ENCODE data around the gene SENP2. TPM values are rescaled to one million over a fixed set of nuclear protein-coding genes. Genes with fewer than 3 reads are reported as not detected.

Gene SENP2
- polyA plus RNA-seq, 2 of the 4 experiments (the other 2 are of a cell fraction): 19.7 to 22.4 TPM

GRCh38 chr3:185629554-185630181 lies 43.6 kb downstream of the SENP2 start:
- Histone ChIP-seq H3K4me1 (peaks cover 11% of the 10 kb centered on the region; the same call in 2 of the 3 replicates), H3K4me3 (no peak overlapping the region), H3K9me3 (no peaks in the 10 kb centered on the region), H3K27ac (no peak overlapping the region), H3K4me2 (peak overlapping the region; percentile 8; the same call in 1 of the 3 replicates)
- TF ChIP-seq KDM5A (IDR thresholded peaks at IDR 0.05) (no peak), GATA3 (IDR thresholded peaks at IDR 0.05; ENCODE audit: borderline replicate concordance) (no peak), MYC (IDR thresholded peaks at IDR 0.05; ENCODE audit: borderline replicate concordance, low read length) (no peak), RNF2 (IDR thresholded peaks at IDR 0.05; ENCODE audit: borderline replicate concordance, low read depth) (no peak), POLR2A (IDR thresholded peaks at IDR 0.05; ENCODE audit: low read length) (no peak), CBX8 (IDR thresholded peaks at IDR 0.05) (no peak), KDM1A (IDR thresholded peaks at IDR 0.05; ENCODE audit: low read depth) (no peak), EHF (CRISPR knock-in tag; IDR thresholded peaks at IDR 0.05) (no peak), TP53 (CRISPR knock-in tag; IDR thresholded peaks at IDR 0.05) (no peak), MAFK (IDR thresholded peaks at IDR 0.05; ENCODE audit: partially characterized antibody) (no peak), BHLHE40 (IDR thresholded peaks at IDR 0.05; ENCODE audit: low read depth, low read length) (no peak), ESRRA (IDR thresholded peaks at IDR 0.05; ENCODE audit: borderline replicate concordance, low read length) (no peak), NFE2L2 (conservative IDR thresholded peaks at IDR 0.05; ENCODE audit: low read length) (no peak), FOSB (CRISPR knock-in tag; IDR thresholded peaks at IDR 0.05) (no peak), E2F6 (IDR thresholded peaks at IDR 0.05; ENCODE audit: borderline replicate concordance, low read depth) (no peak)
- TF ChIP-seq, protein P1, sequence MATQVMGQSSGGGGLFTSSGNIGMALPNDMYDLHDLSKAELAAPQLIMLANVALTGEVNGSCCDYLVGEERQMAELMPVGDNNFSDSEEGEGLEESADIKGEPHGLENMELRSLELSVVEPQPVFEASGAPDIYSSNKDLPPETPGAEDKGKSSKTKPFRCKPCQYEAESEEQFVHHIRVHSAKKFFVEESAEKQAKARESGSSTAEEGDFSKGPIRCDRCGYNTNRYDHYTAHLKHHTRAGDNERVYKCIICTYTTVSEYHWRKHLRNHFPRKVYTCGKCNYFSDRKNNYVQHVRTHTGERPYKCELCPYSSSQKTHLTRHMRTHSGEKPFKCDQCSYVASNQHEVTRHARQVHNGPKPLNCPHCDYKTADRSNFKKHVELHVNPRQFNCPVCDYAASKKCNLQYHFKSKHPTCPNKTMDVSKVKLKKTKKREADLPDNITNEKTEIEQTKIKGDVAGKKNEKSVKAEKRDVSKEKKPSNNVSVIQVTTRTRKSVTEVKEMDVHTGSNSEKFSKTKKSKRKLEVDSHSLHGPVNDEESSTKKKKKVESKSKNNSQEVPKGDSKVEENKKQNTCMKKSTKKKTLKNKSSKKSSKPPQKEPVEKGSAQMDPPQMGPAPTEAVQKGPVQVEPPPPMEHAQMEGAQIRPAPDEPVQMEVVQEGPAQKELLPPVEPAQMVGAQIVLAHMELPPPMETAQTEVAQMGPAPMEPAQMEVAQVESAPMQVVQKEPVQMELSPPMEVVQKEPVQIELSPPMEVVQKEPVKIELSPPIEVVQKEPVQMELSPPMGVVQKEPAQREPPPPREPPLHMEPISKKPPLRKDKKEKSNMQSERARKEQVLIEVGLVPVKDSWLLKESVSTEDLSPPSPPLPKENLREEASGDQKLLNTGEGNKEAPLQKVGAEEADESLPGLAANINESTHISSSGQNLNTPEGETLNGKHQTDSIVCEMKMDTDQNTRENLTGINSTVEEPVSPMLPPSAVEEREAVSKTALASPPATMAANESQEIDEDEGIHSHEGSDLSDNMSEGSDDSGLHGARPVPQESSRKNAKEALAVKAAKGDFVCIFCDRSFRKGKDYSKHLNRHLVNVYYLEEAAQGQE (IDR thresholded peaks at IDR 0.05): no peak
- WGBS (ENCODE audit: missing lambda C conversion rate): 75% methylated on average over 4 of the region's 4 CpGs
- ATAC-seq (peak; percentile 39 to 66; a peak in 4 of 6 replicates), FAIRE-seq (no peak), DNase-seq (ENCODE audit: low read depth in 1 of 2, low spot score in 1 of 2) (no peak)
- CTCF ChIA-PET: no interaction called here
- POLR2A ChIA-PET: no interaction called here

DNA sequence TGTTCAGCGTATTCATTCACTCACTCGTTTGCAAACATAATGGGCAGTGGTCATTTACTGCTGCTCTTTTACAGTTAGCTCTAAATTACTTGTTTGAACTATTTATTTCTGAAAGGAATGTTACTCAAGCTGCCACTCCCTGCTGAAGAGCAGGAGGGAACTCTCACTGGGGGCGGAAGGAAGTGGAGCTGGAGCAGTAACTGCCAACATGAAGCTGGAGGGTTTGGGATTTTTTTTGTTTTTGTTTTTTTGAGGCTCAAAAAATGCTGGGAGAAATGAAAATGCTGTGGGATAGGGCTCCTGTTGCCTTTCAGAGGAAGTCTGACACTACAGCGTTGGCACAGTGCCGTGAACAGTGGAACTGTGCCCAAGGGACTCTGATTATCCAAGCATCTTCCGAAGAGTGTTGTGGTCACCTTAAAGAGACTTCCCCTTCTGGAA lies 44.1 kb downstream of the SENP2 start:
- Histone ChIP-seq H3K4me1 (peaks cover 11% of the 10 kb centered on the region; the same call in 2 of the 3 replicates), H3K9me3 (no peaks in the 10 kb centered on the region), H3K27ac (no peak overlapping the region; a peak in 1 of 6 replicates), H3K4me3 (no peak overlapping the region), H3K4me2 (peak overlapping the region; percentile 8; the same call in 1 of the 3 replicates)
- FAIRE-seq: no peak
- DNase-seq (ENCODE audit: low read depth in 1 of 2, low spot score in 1 of 2): peak in 1 of 2 experiments; percentile 25
- ATAC-seq: peak; percentile 50 to 67; a peak in 3 of 6 replicates
- ChIA-PET POLR2A (no interaction called here), CTCF (no interaction called here)
- WGBS (ENCODE audit: missing lambda C conversion rate): 63% methylated on average over 6 of the region's 6 CpGs
- TF ChIP-seq HOXA7 (CRISPR knock-in tag; IDR thresholded peaks at IDR 0.05): no peak
- TF ChIP-seq FOSB (CRISPR knock-in tag; IDR thresholded peaks at IDR 0.05): no peak
- no peak for TF ChIP-seq EHF (CRISPR knock-in tag; IDR thresholded peaks at IDR 0.05)
- no peak for TF ChIP-seq ELK1 (IDR thresholded peaks at IDR 0.05; ENCODE audit: low read depth, low read length)
- TF ChIP-seq POLR2AphosphoS2 (conservative IDR thresholded peaks at IDR 0.05; ENCODE audit: low read length): no peak
- TF ChIP-seq RCOR1 (IDR thresholded peaks at IDR 0.05; ENCODE audit: low read depth, low read length): no peak
- TF ChIP-seq KDM5A (IDR thresholded peaks at IDR 0.05): no peak
- no peak for TF ChIP-seq JUNB (IDR thresholded peaks at IDR 0.05)
- TF ChIP-seq BHLHE40 (IDR thresholded peaks at IDR 0.05; ENCODE audit: low read depth, low read length): no peak
- TF ChIP-seq HES2 (IDR thresholded peaks at IDR 0.05): no peak
- no peak for TF ChIP-seq RARB (CRISPR knock-in tag; IDR thresholded peaks at IDR 0.05)
- TF ChIP-seq ZSCAN20 (CRISPR knock-in tag; IDR thresholded peaks at IDR 0.05): no peak
- TF ChIP-seq SREBF2 (IDR thresholded peaks at IDR 0.05): no peak
- no peak for TF ChIP-seq TFCP2L1 (CRISPR knock-in tag; IDR thresholded peaks at IDR 0.05)
- TF ChIP-seq ZFP36 (IDR thresholded peaks at IDR 0.05; ENCODE audit: borderline replicate concordance, partially characterized antibody): no peak
- no peak for TF ChIP-seq E2F6 (IDR thresholded peaks at IDR 0.05; ENCODE audit: borderline replicate concordance, low read depth)
- TF ChIP-seq TP53 (CRISPR knock-in tag; IDR thresholded peaks at IDR 0.05): no peak
